ENCODE data around the gene CASP8.

DNA sequence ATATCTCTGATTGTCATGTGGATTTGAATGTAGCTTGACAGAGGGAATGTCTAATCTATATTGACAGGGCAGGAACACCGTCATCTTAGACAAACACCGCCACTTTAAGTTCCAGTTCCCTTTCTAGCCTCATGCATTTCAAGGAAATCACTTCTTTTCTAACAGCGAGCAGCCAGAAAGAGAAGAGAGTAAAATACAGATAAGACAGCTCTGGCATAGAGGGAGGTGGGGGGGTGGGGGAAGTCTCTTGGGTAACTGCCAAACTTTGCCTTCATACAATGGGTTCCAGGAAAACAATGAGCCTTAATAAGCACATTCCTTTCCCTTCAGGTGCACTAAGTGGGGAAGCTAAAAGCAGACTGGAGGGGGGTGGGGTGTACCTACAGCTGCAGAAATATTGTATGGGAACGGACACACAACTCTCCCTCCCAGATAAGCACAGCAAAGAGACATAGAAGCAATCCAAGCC lies 40.2 kb upstream of the CASP8 start:
- TF ChIP-seq, protein P1, sequence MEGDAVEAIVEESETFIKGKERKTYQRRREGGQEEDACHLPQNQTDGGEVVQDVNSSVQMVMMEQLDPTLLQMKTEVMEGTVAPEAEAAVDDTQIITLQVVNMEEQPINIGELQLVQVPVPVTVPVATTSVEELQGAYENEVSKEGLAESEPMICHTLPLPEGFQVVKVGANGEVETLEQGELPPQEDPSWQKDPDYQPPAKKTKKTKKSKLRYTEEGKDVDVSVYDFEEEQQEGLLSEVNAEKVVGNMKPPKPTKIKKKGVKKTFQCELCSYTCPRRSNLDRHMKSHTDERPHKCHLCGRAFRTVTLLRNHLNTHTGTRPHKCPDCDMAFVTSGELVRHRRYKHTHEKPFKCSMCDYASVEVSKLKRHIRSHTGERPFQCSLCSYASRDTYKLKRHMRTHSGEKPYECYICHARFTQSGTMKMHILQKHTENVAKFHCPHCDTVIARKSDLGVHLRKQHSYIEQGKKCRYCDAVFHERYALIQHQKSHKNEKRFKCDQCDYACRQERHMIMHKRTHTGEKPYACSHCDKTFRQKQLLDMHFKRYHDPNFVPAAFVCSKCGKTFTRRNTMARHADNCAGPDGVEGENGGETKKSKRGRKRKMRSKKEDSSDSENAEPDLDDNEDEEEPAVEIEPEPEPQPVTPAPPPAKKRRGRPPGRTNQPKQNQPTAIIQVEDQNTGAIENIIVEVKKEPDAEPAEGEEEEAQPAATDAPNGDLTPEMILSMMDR (IDR thresholded peaks at IDR 0.05), result no peak
- no peak for TF ChIP-seq POLR2A (IDR thresholded peaks at IDR 0.05)

Measured in adrenal gland (tissue), 5 donors.